ENCODE data around the gene RNF169.

GRCh38 chr11:74845978-74846517 lies 97.4 kb downstream of the RNF169 start:
- TF ChIP-seq, protein P1, sequence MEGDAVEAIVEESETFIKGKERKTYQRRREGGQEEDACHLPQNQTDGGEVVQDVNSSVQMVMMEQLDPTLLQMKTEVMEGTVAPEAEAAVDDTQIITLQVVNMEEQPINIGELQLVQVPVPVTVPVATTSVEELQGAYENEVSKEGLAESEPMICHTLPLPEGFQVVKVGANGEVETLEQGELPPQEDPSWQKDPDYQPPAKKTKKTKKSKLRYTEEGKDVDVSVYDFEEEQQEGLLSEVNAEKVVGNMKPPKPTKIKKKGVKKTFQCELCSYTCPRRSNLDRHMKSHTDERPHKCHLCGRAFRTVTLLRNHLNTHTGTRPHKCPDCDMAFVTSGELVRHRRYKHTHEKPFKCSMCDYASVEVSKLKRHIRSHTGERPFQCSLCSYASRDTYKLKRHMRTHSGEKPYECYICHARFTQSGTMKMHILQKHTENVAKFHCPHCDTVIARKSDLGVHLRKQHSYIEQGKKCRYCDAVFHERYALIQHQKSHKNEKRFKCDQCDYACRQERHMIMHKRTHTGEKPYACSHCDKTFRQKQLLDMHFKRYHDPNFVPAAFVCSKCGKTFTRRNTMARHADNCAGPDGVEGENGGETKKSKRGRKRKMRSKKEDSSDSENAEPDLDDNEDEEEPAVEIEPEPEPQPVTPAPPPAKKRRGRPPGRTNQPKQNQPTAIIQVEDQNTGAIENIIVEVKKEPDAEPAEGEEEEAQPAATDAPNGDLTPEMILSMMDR (IDR thresholded peaks at IDR 0.05), result no peak
- TF ChIP-seq POLR2A (IDR thresholded peaks at IDR 0.05), result no peak
